NCI-H128 (cell line): ENCODE measurements around the gene CRELD2.

Source experiments
- DNase-seq: peaks from one replicate; lab custom pipeline; 2025; ENCODE audit not compliant: unreplicated experiment; lab: John Stamatoyannopoulos, UW

CRELD2 gene

GRCh38 chr22:49917974-49918910 lies at the start of gene CRELD2, which contains the start of gene ALG12:
Gene CRELD2, plus strand, starts transcription at chr22:49918634. Its CDS starts 136 bp downstream, at chr22:49918770.
Gene ALG12, minus strand, starts transcription at chr22:49918438. Its CDS starts 4,673 bp downstream, at chr22:49913765.
- peak; percentile 77 for DNase-seq

DNA sequence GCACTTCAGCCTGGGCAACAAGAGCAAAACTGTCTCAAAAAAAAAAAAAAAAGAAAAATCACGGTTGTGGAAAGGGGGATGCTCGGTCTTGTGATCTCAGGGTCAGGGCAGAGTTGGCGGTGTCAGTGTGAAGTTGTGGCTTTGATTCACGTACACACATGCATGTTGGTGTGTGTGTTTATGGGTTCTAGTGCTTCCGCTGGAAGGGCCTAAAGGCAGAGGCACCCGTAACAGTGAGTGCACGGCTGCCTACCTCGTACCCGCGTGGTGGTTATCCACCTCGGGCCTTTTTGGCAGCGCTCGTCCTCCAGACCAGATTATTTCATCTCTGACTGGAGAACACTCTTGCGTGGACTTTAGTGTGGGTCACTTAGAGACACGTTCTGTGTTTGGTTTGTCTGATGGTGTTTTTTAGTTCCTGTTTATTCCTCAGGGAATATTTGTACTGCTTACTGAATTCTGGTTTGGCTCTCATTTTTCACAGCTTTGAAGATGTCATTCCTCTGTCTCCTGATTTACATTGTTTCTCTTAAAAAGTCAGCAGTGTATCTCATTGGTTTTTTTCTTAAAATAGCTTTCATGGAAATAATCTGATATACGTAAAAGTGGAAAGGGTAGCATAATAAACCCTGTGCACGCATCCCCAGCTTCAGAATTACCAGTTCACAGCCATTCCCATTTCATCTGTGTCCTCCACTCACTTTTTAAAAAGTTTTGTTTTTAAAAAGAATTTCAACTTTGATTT lies 49.2 kb upstream of the CRELD2 start:
- DNase-seq = no peak

GRCh38 chr22:49869845-49870712 lies 48.4 kb upstream of the CRELD2 start:
- DNase-seq = no peak

DNA sequence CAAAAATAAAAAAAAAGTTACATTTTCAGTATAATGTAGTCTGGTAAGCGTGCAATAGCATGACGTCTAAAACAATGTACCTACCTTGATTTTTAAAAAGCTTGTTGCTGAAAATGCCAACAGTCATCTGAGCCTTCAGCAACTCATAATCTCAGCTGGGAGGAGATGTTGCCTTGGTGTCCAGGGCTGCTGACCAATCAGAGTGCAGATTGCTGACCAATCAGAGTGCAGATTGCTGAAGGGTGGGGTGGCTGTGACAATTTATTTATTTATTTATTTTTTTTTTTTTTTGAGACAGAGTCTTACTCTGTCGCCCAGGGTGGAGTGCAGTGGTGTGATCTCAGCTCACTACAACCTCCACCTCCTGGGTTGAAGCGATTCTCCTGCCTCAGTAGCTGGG lies 47.0 kb upstream of the CRELD2 start:
- no peak for DNase-seq

GRCh38 chr22:49872347-49872746 lies 46.1 kb upstream of the CRELD2 start:
- DNase-seq = no peak

- no peak for DNase-seq
These were observed 45.0 kb upstream of the CRELD2 start for GRCh38 chr22:49873228-49873940.

DNA sequence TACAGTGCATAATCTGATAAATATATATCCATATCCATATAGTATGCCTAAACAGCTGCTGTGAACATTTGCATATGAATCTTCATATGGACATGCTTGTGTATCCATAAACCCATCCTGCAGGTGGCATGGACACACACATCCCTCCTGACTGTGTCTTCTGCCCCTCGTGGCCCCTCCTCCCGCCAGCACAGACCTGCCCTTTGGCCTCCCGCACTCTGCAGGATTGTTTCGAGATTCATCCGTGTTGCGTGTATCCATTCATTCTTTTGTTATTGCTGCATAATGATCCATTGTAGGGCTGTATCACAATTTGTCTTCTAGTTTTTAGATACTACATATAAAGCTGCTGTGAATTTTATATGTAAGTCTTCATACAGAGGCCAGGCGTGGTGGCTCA lies 40.8 kb upstream of the CRELD2 start:
- no peak for DNase-seq

DNA sequence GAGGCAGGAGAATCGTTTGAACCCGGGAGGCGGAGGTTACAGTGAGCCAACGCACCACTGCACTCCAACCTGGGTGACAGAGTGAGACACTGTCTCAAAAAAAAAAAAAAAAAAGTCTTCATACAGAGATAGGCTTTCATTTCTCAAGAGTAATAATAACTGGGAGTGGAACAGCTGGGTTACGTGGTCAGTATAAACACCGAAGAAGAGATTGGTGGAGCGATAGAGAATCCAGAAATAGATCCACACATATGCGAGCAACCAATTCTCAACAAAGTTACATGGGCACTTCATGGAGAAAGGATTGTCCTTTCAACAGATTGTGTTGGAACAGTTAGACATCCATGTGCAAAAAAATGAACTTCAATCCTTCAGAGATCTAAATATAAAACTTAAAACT lies 40.2 kb upstream of the CRELD2 start:
- DNase-seq = no peak

DNA sequence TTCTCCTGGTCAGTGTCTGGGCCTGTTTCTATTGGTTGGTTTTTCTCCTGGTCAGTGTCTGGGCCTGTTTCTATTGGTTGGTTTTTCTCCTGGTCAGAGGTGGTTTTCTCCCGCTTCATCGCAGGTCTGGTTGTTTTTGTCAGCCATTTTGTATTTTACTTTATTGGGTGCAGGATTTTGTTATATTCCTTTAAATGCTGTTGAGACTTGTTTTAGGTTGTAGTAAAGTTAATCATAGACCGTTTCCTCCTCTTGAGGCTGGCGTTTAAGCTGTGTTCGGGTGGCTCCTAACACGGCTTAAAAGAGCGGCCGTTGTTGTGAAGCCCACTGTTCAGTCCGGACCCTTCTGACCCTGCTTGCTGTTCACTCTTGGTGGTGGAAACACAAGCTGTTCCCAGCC lies 38.6 kb upstream of the CRELD2 start:
- DNase-seq = no peak

- no peak for DNase-seq
These were observed 38.2 kb upstream of the CRELD2 start for GRCh38 chr22:49880281-49880680.

GRCh38 chr22:49881856-49882255 lies 36.6 kb upstream of the CRELD2 start:
- no peak for DNase-seq

GRCh38 chr22:49882519-49883293 lies 35.7 kb upstream of the CRELD2 start:
- no peak for DNase-seq

GRCh38 chr22:49883294-49883640 lies 35.2 kb upstream of the CRELD2 start:
- DNase-seq = no peak

GRCh38 chr22:49884075-49884474 lies 34.4 kb upstream of the CRELD2 start:
- DNase-seq = no peak

- no peak for DNase-seq
These were observed 33.8 kb upstream of the CRELD2 start for GRCh38 chr22:49884503-49885260.

DNA sequence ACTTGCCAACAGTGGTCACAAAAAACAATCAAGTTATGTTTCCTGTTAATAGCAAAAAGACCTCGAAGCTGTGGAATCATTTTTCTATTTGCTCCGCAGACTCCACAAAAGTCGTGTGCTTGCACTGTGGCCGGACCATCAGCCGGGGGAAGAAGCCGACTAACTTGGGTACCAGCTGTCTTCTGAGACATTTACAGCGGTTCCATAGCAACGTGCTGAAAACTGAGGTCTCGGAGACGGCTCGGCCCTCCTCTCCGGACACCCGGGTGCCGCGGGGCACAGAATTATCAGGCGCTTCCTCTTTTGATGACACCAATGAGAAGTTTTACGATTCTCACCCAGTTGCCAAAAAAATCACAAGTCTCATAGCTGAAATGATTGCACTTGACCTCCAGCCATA lies 33.2 kb upstream of the CRELD2 start:
- no peak for DNase-seq

DNA sequence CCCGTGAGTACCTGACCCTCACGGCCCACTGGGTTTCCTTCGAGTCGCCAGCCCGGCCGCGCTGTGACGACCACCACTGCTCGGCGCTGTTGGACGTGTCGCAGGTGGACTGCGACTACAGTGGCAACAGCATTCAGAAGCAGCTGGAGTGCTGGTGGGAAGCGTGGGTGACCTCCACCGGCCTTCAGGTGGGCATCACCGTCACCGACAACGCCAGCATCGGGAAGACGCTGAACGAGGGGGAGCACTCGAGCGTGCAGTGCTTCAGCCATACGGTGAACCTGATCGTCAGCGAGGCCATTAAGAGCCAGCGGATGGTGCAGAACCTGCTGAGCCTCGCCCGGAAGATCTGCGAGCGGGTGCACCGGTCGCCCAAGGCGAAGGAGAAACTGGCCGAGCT lies 32.6 kb upstream of the CRELD2 start:
- DNase-seq = no peak

DNA sequence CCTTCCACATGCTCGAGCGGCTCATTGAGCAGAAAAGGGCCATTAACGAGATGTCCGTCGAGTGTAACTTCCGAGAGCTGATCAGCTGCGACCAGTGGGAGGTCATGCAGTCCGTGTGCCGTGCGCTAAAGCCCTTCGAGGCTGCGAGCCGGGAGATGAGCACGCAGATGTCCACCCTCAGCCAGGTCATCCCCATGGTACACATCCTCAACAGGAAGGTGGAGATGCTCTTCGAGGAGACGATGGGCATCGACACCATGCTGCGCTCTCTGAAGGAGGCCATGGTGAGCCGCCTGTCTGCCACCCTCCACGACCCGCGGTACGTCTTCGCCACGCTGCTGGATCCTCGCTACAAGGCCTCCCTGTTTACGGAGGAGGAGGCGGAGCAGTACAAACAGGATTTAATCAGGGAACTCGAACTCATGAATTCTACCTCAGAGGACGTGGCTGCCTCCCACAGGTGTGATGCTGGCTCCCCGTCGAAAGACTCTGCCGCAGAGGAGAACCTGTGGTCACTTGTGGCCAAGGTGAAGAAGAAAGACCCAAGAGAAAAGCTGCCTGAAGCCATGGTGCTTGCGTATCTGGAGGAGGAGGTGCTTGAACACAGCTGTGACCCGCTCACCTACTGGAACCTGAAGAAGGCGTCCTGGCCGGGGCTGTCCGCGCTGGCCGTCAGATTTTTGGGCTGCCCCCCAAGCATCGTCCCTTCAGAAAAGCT lies 31.9 kb upstream of the CRELD2 start:
- no peak for DNase-seq
